ENCODE results near the gene RAPGEF4. TPM values are rescaled to one million over a fixed set of nuclear protein-coding genes. Genes with fewer than 3 reads are reported as not detected.

The RAPGEF4 gene
- total RNA-seq, 1 donor from 2014 or later, result 16.6 TPM

GRCh38 chr2:172812158-172812744 is 76.6 kb downstream of the RAPGEF4 start:
- ATAC-seq (no peak), DNase-seq (no peak)
- intact Hi-C loops (cut with micrococcal nuclease), result no loop called here

GRCh38 chr2:172813314-172813888 is 77.8 kb downstream of the RAPGEF4 start:
- ATAC-seq (peak; percentile 52), DNase-seq (no peak)
- intact Hi-C loops (cut with micrococcal nuclease), result no loop called here

- intact Hi-C loops (cut with micrococcal nuclease), result no loop called here
- ATAC-seq (no peak), DNase-seq (no peak)
Observed at GRCh38 chr2:172817411-172817810, 81.8 kb downstream of the RAPGEF4 start.

GRCh38 chr2:172819943-172820342 is 84.3 kb downstream of the RAPGEF4 start:
- DNase-seq (no peak), ATAC-seq (no peak)
- intact Hi-C loops (cut with micrococcal nuclease), result no loop called here

- intact Hi-C loops (cut with micrococcal nuclease), result no loop called here
- no peak for DNase-seq
- peak; percentile 38 for ATAC-seq
Observed at GRCh38 chr2:172821370-172822338, 86.0 kb downstream of the RAPGEF4 start.

- DNase-seq (no peak), ATAC-seq (no peak)
- intact Hi-C loops (cut with micrococcal nuclease), result no loop called here
Observed at GRCh38 chr2:172822585-172822984, 86.9 kb downstream of the RAPGEF4 start.

- intact Hi-C loops (cut with micrococcal nuclease), result no loop called here
- ATAC-seq, result no peak
- DNase-seq, result no peak
Observed at GRCh38 chr2:172823261-172823850, 87.7 kb downstream of the RAPGEF4 start.

- intact Hi-C loops (cut with micrococcal nuclease), result no loop called here
- DNase-seq, result no peak
- ATAC-seq, result no peak
Observed at GRCh38 chr2:172826522-172826921, 90.9 kb downstream of the RAPGEF4 start.

GRCh38 chr2:172829229-172829628 is 93.6 kb downstream of the RAPGEF4 start:
- DNase-seq (no peak), ATAC-seq (no peak)
- intact Hi-C loops (cut with micrococcal nuclease), result no loop called here

GRCh38 chr2:172830482-172830881 is 94.8 kb downstream of the RAPGEF4 start:
- ATAC-seq, result no peak
- intact Hi-C loops (cut with micrococcal nuclease), result no loop called here

GRCh38 chr2:172833898-172834297 is 98.3 kb downstream of the RAPGEF4 start:
- no peak for DNase-seq
- intact Hi-C loops (cut with micrococcal nuclease), result no loop called here
- ATAC-seq, result peak; percentile 91

More at GRCh38 chr2:172830482-172830881, 94.8 kb downstream of the RAPGEF4 start:
- no peak for DNase-seq

GRCh38 chr2:172834881-172835280 is 99.2 kb downstream of the RAPGEF4 start:
- intact Hi-C loops (cut with micrococcal nuclease), result no loop called here

GRCh38 chr2:172836347-172836821 is 100.7 kb downstream of the RAPGEF4 start:
- ATAC-seq (peak; percentile 66), DNase-seq (no peak)
- intact Hi-C loops (cut with micrococcal nuclease), result no loop called here

More at GRCh38 chr2:172834881-172835280, 99.2 kb downstream of the RAPGEF4 start:
- DNase-seq (no peak), ATAC-seq (no peak)

- DNase-seq, result no peak
- no peak for ATAC-seq
- intact Hi-C loops (cut with micrococcal nuclease), result no loop called here
Observed at GRCh38 chr2:172836827-172837226, 101.2 kb downstream of the RAPGEF4 start.

GRCh38 chr2:172839446-172839845 is 103.8 kb downstream of the RAPGEF4 start:
- DNase-seq (no peak), ATAC-seq (no peak)
- intact Hi-C loops (cut with micrococcal nuclease), result no loop called here

GRCh38 chr2:172842511-172843265 is 107.0 kb downstream of the RAPGEF4 start:
- no peak for ATAC-seq

GRCh38 chr2:172843266-172843582 is 107.6 kb downstream of the RAPGEF4 start:
- ATAC-seq, result no peak
- intact Hi-C loops (cut with micrococcal nuclease), result no loop called here

More at GRCh38 chr2:172842511-172843265, 107.0 kb downstream of the RAPGEF4 start:
- intact Hi-C loops (cut with micrococcal nuclease), result no loop called here
- peak; percentile 33 for DNase-seq

GRCh38 chr2:172843902-172844715 is 108.5 kb downstream of the RAPGEF4 start:
- intact Hi-C loops (cut with micrococcal nuclease), result no loop called here
- ATAC-seq (peak; percentile 74), DNase-seq (no peak)

More at GRCh38 chr2:172843266-172843582, 107.6 kb downstream of the RAPGEF4 start:
- DNase-seq, result no peak
